ENCODE data around the gene PTPRU.
"Not testable (repeated sequence)": the region's sequence is repeated elsewhere in the genome, so short reads cannot be mapped to it uniquely, and the experiment has no call there.

Gene PTPRU

DNA sequence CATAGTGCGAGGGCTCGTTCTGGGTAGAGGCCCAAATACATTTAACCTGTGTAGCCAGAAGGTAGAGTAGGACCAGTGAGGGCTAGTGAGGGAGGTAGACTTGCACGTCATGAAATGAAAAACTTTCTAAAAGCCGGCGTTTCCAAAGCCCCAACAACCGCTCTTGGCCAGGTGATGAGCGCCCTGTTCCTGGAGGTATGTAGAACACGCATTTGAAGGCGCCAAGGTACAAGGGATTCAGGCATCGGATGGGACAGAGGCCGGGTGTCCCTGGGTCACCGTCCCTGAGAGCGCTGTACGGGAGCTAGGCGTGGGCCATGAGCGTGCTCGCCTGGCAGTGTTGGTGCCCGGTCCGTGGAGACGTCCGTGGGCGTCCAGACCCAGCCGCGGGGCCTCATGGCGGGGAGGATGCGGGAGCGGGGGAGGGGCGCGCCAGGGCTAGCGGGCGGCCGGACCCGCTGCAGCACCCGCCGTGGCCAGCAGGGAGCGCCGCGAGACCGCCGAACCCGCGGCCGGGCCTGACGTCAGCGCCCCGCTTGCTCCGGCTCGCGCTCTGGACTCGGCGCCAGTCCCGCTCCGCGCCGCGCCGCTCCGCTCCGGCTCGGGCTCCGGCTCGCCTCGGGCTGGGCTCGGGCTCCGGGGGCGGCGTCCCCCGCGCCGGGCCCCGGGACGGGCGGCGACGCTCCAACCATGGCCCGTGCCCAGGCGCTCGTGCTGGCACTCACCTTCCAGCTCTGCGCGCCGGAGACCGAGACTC is at the start of gene PTPRU:
TSS of gene PTPRU (plus strand) at position 568 of the 757 bp plus-strand sequence. CDS start at position 691, 123 bp downstream.
- peak; percentile 48 for DNase-seq

DNA sequence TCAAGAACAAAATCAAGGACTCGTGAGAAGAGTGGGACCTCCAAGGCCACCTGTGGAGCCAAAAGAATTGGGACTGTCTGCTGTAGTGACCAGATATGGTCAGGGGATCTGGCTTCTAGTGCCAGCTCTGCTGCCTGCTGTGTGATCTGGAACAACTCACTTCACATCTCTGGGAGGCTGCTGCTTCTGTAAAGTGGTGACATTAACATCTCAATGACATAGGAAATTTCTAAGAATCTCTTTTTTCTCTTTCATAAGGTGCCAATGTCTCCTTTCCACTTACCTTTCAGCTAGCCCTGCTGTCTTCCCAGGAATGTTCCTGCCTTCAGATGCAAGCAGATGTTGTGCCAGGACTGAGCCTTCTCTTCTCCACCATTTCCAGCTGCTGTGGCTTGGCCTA is 49.6 kb upstream of the PTPRU start:
- DNase-seq, result no peak

DNA sequence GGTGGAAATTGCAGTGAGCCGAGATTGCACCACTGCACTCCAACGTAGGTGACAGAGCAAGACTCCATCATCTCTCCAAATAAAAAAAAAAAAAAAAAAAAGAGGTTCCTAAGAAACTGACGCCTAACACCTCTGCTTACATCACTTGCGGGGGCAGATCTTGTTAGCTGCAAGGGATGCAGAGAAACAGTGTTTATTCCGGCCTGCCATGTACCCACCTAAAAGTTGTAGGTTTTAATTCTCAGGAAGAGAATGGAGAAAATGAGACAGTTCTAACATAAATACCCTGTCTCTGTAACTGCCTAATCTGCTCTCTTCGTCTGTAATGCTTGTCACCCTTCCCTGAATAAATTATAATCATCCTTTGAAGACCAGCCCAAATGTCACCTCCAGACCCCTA is 45.6 kb upstream of the PTPRU start:
- DNase-seq, result no peak

DNA sequence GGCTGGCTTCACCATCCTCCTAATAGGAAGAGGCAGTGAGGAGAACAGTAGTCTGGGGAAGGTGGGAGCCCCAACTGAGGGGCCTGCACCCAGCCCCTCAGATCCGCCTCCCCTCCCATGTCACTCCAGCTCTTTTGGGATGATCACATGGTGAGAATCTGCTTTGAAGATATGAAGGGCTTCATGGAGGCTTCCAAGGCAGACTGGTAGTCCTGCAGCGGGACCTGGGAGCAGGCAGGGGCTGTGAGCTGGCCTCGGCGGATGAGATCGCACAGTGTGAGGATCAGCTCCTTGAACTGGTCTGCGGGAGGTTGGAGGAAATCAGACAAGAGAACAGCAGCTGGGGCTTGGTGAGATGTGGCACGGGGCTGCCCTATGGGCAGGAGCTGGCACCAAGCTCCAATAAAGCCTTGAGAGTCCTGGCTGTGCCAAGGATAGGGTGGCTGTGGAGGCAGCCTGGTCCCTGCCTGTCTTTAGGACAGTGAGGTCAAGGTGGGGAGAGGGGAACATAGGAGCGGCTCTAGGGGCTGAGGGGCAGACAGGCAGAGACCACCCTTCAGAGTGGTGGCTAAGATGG is 42.4 kb upstream of the PTPRU start:
- no peak for DNase-seq

DNA sequence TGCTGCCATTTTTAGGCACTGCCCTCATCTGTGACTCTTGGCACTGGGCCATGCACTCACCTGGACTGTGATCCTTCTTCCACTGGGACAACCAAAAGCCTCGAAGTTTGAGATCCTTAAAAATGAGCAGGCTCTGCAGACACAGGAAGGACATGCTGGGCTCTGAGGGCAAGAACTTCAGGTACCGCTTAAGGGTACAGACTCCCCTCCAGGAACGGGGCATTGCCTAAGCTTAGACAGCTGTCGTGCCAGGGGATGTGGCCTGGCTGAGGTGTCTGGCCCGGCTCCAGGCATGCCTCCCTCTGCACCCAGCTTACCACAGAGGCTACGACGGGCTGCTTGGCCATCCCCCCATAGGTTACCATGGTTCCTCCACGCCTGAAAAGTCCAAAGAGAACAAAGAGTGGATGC is 40.4 kb upstream of the PTPRU start:
- no peak for DNase-seq

DNA sequence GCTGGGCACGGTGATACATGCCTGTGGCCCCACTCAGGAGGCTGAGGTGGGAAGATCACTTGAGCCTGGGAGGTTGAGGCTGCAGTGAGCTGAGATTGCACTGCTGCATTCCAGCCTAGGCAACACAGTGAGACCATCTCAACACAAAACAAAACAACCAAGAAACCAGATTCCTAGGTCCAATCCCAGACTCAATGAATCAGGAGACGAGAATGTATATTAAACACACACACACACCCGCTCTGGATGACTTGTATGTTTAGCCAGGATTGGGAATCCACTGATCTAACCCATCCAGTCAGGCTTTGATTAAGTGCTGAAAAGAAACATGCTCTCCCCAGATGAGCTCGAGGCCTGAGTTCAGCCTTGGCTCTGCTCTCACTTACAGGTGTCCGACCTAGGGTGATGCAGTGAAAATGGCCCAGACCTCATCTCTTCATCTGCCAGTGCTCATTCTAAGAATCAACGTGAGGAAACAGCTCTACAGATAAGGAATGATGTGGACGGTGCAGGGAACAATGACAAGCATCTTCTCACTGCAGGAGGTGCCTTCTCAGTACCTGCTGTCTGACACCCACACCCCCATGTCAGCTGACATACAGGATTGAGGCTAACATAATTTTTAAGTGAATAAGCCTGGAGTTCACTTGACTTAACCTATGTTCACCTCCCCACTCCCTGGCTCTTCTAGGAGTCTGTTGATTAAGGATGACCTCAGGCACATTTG is 39.3 kb upstream of the PTPRU start:
- peak; percentile 57 for DNase-seq

DNA sequence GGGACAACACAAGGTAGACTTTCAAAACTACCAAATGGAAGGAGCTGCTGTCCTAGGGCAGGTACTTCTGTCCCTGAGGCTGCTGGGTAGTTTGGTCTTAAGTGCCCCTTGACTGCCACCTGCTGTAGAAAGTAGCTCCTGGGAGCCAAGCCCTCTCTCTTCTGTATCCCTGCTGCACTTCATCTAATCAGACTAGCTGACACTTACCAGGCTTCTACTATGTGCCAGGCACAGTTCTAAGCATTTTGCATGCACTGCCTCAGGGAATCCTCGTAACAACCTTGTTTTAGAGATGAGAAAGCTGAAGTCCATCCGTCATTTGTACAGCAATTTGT is 38.8 kb upstream of the PTPRU start:
- DNase-seq, result peak; percentile 27

DNA sequence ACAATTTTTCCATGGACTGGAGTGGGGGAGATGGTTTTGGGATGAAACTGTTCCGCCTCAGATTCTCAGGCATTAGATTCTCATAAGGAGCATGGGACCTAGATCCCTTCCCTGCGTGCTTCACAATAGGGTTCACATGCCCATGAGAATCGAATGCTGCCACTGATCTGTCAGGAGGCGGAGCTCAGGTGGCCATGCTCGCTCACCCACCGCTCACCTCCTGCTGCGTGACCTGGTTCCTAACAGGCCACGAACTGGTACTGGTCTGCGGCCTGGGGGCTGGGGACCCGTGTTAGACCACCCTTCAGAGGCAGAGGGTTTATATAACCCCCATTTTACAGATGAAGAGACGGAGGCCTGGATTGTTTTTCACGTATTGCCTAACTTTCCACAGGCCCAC is 38.3 kb upstream of the PTPRU start:
- DNase-seq, result no peak

DNA sequence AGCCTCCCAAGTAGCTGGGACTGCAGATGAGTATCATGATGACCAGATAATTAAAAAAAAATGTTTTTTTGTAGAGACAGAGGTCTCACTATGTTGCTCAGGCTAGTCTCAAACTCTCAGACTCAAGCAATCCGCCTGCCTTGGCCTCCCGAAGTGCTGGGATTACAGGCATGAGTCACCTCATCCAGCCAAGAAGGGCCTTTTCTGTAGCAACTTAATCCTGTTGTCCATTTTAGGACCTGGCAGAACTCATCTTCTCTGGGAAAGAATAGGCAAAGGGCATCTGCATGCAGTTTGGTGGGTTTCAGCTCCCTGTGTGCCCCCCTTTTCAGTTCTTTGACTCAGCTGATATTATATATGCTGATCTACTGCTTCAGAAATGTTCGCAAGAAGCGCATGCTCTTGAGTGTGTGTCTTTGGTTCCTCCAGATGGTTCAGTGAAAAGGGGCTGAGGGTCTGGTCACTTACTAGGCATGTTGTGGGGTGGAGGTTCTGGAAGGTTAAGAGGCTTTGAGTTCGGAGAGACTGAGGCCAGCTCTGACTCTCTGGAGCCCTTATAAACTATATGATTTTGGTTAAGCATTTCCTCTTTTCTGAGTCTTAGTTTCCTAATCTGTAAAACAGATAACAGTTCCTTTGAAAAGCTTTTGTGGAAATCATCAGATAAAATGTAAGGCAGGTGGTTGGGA is 35.3 kb upstream of the PTPRU start:
- no peak for DNase-seq

DNA sequence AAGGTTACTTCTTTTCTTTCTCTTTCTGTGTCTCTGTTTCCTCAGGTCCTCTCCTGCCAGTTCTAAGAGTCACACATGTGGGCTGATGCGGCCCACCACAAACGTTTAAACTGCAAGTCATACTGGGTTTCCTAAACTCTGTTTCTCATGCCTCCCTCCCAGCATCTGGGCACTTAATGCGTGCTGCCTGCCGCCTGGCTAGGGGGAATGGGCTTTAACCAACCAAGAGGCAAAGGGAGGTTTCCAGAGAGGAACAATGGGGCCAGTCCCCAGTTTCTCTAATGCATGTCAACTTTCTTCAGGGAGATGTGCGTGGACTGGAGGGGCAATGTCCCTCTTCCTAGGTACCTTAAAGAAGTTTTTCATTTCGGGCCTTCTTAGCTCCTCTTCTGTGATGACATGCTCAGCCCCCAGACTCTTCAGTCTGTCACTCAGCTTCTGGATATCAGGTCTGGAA is 34.7 kb upstream of the PTPRU start:
- no peak for DNase-seq

DNA sequence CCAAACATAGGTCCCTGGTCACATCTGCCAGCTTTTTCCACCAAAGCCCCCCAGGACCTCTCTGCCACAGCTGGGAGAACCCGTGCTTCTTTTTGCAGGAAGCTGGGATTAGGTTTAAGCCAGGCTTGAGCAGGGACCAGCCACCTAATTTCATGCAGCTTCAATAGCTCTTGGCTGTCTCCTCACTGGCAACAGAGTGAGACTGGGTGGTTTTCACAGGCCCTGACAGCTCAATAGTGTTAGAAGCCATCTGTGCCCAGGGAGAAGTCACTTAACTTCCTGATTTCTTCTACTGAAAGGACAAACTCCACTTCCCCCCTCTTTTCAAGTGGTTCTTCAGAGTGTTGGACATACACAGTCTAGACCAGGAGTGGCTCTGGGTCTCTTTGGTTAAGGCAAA is 34.3 kb upstream of the PTPRU start:
- DNase-seq, result no peak

DNA sequence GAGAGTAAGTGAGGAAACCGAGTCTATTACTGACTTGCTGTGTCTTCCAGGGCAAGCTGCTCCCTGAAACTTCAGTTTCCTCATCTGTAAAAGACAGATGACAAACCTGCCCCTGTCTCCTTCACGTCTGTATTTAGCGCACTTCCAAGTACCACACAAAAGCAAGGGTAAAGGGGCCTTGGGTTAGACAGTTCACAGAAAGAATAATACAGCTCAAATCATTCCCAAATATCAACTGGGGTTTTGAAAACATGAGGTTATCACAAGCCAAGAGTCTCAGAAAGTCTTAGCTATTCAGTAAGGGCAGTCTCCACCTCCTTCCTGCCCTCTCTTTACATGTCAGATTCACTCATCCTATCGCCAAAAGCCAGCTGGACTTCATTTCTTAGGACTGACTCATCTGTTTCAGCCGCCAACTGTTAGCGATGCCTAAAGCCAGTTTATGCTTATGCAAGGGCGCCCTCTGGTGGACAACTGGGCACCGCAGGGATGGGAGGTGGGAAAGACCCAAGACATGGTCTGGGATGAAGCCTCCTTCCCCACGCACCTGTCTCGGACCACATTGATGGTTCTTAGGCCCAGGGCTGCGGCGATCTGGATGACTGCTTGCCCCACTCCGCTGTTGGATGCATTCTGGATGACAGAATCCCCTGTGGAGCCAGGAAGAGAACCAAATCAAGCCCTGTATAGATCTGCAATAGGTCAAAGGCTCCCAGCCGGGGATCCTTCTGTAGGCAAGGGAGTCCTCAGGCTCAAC is 33.6 kb upstream of the PTPRU start:
- peak; percentile 95 for DNase-seq

DNA sequence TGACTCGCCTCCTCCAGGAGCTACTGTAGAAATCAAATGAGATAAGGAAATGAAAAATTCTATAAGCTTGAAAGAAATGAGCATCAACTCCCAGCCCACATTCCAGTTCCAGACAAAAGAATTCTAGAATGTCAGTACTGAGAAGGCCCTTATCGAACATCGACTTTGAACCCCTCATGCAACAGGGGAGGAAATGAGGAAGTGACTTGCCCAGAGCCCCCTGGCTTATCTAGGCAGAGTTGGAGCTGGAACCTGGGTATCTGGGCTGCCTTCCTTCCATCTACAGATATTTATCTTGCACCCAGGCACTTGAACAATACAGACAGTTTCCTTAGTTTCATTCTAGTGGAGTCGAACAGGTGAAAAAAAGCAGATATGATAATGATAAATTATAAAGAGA is 27.9 kb upstream of the PTPRU start:
- peak; percentile 18 for DNase-seq

DNA sequence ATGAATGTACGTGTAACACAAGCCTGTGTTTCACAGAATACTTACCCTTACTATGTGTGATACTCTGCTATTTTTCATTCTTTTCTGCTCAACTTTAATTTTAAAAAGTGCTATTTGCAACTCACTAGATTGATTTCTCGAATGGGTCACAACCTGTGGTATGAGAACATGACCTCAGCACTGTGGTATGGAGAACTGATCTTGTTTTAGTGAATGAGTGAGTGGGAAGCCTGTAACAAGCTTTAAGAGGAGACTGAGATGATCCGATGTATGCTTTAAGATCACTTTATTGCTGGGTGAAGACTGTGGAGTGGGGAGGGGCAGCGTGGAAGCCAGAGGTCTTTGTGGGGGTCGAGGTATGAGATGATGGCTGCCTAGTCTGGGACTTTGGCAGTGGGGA is 27.1 kb upstream of the PTPRU start:
- DNase-seq, result no peak

DNA sequence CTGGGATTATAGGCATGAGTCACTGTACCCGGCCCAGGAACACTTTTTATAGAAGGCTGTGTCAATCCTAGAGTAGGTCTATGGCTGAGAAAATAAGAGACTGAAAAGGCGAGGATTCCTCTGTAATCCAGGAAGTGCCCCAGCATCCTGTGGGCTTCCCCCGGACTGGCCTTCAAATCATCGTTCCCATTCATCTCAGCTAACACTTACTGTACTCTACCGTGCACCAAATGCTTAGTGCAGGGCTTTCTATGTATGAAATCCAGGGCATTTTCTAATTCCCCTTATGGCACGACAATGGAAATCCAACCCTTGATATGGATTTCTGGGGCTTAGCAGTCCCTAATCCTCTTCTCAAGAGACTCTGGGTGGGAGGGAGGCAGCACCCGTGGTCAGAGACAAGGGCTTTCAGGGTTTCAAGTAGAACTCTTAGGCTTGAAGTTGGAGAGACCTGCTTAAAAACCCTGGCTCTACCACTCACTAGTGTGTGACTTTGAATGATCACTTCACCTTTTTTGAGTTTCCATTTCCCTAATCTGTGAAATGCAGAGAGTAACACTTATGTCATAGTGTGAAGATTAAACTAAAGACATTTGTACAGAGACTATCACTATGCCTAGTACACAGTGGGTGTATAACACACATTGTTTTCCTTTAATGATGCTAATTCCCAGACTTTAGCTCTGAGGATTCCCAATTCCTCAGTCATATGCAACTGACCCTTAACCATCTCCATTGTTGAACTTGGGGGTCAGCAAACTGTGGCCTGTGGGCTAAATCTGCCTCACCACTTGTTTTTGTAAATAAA is 25.8 kb upstream of the PTPRU start:
- DNase-seq, result no peak

DNA sequence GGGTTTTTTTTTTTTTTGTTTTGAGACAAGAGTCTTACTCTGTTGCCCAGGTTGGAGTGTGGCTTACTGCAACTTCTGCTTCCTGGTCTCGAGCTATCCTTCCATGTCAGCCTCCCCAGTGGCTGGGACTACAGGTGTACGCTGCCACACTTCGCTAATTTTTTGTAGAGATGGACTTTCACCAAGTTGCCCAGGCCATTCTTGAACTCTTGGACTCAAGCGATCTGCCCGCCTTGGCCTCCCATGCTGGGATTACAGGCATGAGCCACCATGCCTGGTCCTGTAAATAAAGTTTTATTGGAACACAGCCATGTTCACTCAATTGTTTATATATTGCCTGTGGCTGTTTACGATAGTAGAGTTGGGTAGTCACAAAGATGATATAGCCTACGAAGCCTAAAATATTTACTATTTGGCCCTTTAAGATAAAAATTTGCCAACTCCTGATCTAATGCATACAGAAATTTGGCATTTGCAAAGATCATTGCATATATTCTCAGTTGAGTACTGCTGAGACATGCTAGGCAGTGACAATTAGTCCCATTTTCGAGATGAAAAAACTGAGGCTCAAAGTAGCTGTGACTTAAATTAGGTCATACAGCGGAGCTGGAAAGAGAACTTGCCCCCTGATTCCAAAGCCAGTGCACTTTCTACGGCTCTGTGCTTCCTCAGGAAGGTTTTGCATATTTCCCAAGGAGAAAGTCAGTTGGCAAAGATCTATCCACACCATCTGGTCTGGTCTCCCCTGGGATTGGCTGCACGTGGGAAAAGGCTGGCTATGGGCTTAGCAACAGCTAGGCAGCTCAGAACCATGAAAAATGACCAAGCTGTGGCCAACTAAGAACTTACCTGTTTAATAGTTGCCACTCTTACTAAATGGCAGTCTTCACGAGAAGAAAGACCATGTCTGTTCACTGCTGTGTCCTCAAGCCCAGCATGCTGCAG is 25.0 kb upstream of the PTPRU start:
- DNase-seq, result no peak

DNA sequence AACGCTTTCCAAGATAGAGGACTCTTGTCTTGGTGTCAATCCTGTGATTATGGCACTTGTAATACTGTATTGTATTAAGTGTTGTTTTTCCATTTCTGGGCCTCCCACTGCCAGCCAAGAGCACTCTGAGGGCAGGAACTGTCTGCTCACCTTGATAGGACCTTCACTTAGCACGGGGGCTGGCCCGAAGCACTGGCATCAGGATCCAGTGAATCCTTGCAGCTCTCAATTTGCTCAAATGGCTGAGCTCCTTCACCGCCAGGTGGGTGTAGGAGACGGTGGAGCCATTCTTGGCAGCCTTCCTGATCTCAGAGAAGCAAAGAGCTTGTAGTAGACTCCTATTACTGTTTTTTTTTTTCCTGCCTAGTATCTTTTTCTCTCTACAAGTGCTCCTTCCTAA is 23.3 kb upstream of the PTPRU start:
- DNase-seq, result no peak

DNA sequence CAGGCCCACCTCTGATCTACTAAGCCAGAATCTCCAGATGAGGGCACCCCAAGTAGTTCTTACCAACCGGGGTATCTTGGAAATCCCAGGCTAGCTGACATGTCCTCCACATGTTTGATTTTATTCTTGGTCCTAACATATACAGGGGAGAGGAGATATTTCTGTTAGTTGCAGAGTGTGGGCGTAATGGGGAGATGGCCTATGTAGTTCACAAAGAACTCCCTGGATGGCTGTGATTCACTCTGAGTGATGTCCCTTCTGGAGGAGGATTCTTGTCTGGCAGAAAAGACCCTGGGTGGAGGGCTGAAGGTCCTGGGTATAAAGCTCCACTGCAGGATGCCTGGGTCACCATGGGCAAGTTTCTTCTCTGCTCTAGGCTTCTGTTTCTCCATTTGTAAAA is 18.7 kb upstream of the PTPRU start:
- DNase-seq, result no peak

DNA sequence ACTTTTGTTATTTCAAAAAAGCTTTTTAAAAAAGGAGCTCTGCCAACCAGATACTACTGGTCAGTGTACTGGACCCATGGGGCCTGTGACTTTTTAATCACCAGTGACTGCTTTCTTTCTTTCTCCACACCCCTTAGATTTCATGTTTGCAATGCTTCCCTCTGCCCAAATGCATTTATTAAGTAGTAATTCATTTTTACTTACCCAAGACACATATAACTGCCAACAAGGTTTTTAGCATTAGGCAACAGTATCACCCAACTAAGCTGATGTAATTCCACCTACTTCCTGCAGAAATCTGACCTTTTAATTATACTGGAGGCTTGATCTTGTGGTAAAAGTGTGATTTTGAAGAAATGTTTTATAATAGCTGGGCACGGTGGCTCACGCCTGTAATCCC is 18.1 kb upstream of the PTPRU start:
- DNase-seq, result no peak

DNA sequence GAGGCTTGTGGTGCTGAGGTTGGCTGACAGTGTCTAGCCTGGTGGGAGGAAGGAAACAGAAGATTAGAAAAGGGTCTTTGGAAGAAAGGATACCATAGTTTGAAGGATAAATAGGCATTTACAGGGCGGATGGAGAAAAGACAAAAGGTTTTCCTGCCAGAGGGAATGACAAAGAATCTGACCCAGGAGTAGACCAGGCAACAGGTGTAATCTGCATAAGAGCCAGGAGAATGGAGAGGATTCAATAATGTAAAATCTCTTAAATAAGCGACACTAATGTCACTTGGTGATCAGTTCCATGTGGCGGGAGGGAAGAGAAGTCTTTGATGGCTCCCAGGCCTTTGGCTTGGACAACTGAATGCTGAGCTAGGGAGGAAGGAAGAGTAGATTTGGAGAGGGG is 15.0 kb upstream of the PTPRU start:
- DNase-seq, result no peak

DNA sequence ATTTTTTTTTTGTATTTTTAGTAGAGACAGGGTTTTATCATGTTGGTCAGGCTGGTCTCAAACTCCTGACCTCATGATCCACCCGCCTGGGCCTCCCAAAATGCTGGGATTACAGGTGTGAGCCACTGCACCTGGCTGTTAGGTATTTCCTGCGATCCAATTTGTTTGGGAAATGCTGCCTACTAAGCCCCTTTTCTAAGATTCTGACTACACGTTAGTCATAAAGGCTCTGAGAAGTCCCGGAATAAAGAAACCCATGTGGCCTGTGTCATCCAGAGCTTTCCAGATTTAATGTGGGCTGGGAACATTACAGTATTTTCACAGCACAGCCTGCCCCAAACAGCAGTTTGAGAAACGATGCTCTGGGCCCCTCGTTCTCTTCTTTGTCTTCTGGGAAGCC is 14.1 kb upstream of the PTPRU start:
- DNase-seq, result not testable (repeated sequence)
